ENCODE results near the gene RBM3.

Gene RBM3

GRCh38 chrX:48598614-48599013 is 24.3 kb downstream of the RBM3 start:
- Histone ChIP-seq H3K4me1 (ENCODE audit: control insufficient read depth, insufficient read depth, low read length) (peaks cover 7% of the 10 kb centered on the region), H3K9me3 (ENCODE audit: control insufficient read depth in 2 of 2, low read length in 2 of 2) (no peaks in the 10 kb centered on the region), H3K4me3 (ENCODE audit: low read length in 2 of 2) (peak overlapping the region; percentile 67 to 85), H3K27me3 (ENCODE audit: control insufficient read depth in 1 of 2, insufficient read depth in 2 of 2, low read length in 2 of 2) (peaks cover 0 to 3% of the 10 kb centered on the region in 2 donors), H3K27ac (ENCODE audit: low read length) (no peak overlapping the region), H3K36me3 (ENCODE audit: control insufficient read depth in 2 of 2, insufficient read depth in 2 of 2, low read length in 2 of 2) (peaks cover 21 to 24% of the 10 kb centered on the region in 2 donors), H3K9ac (ENCODE audit: low read length in 2 of 2) (no peak overlapping the region)

- Histone ChIP-seq H3K9ac (ENCODE audit: low read length in 2 of 2) (no peak overlapping the region), H3K9me3 (ENCODE audit: control insufficient read depth in 2 of 2, low read length in 2 of 2) (no peaks in the 10 kb centered on the region), H3K4me1 (ENCODE audit: control insufficient read depth, insufficient read depth, low read length) (peaks cover 7% of the 10 kb centered on the region), H3K27me3 (ENCODE audit: control insufficient read depth in 1 of 2, insufficient read depth in 2 of 2, low read length in 2 of 2) (peaks cover 0 to 3% of the 10 kb centered on the region in 2 donors), H3K4me3 (ENCODE audit: low read length in 2 of 2) (no peak overlapping the region), H3K36me3 (ENCODE audit: control insufficient read depth in 2 of 2, insufficient read depth in 2 of 2, low read length in 2 of 2) (peaks cover 25 to 28% of the 10 kb centered on the region in 2 donors), H3K27ac (ENCODE audit: low read length) (no peak overlapping the region)
Measured at GRCh38 chrX:48599341-48599740, 25.1 kb downstream of the RBM3 start.

- peaks cover 0 to 3% of the 10 kb centered on the region in 2 donors for H3K27me3 ChIP-seq (ENCODE audit: control insufficient read depth in 1 of 2, insufficient read depth in 2 of 2, low read length in 2 of 2)
- peaks cover 7% of the 10 kb centered on the region for H3K4me1 ChIP-seq (ENCODE audit: control insufficient read depth, insufficient read depth, low read length)
- H3K4me3 ChIP-seq (ENCODE audit: low read length in 2 of 2): no peak overlapping the region
- peaks cover 27 to 29% of the 10 kb centered on the region in 2 donors for H3K36me3 ChIP-seq (ENCODE audit: control insufficient read depth in 2 of 2, insufficient read depth in 2 of 2, low read length in 2 of 2)
- no peak overlapping the region for H3K27ac ChIP-seq (ENCODE audit: low read length)
- no peak overlapping the region for H3K9ac ChIP-seq (ENCODE audit: low read length in 2 of 2)
- H3K9me3 ChIP-seq (ENCODE audit: control insufficient read depth in 2 of 2, low read length in 2 of 2): no peaks in the 10 kb centered on the region
Measured at GRCh38 chrX:48600226-48600625, 25.9 kb downstream of the RBM3 start.

GRCh38 chrX:48601741-48602394 is 27.6 kb downstream of the RBM3 start:
- no peaks in the 10 kb centered on the region for H3K9me3 ChIP-seq (ENCODE audit: control insufficient read depth in 2 of 2, low read length in 2 of 2)

GRCh38 chrX:48604701-48605100 is 30.4 kb downstream of the RBM3 start:
- Histone ChIP-seq H3K4me3 (ENCODE audit: low read length in 2 of 2) (no peak overlapping the region), H3K36me3 (ENCODE audit: control insufficient read depth in 2 of 2, insufficient read depth in 2 of 2, low read length in 2 of 2) (peaks cover 23 to 25% of the 10 kb centered on the region in 2 donors), H3K27me3 (ENCODE audit: control insufficient read depth in 1 of 2, insufficient read depth in 2 of 2, low read length in 2 of 2) (no peaks in the 10 kb centered on the region), H3K9ac (ENCODE audit: low read length in 2 of 2) (no peak overlapping the region), H3K4me1 (ENCODE audit: control insufficient read depth, insufficient read depth, low read length) (no peaks in the 10 kb centered on the region), H3K9me3 (ENCODE audit: control insufficient read depth in 2 of 2, low read length in 2 of 2) (no peaks in the 10 kb centered on the region), H3K27ac (ENCODE audit: low read length) (no peak overlapping the region)

More at GRCh38 chrX:48601741-48602394, 27.6 kb downstream of the RBM3 start:
- Histone ChIP-seq H3K4me3 (ENCODE audit: low read length in 2 of 2) (no peak overlapping the region), H3K27me3 (ENCODE audit: control insufficient read depth in 1 of 2, insufficient read depth in 2 of 2, low read length in 2 of 2) (peaks cover 0 to 3% of the 10 kb centered on the region in 2 donors), H3K4me1 (ENCODE audit: control insufficient read depth, insufficient read depth, low read length) (peaks cover 7% of the 10 kb centered on the region), H3K9ac (ENCODE audit: low read length in 2 of 2) (no peak overlapping the region), H3K27ac (ENCODE audit: low read length) (no peak overlapping the region), H3K36me3 (ENCODE audit: control insufficient read depth in 2 of 2, insufficient read depth in 2 of 2, low read length in 2 of 2) (peaks cover 27 to 29% of the 10 kb centered on the region in 2 donors)

GRCh38 chrX:48606091-48606490 is 31.8 kb downstream of the RBM3 start:
- no peaks in the 10 kb centered on the region for H3K27me3 ChIP-seq (ENCODE audit: control insufficient read depth in 1 of 2, insufficient read depth in 2 of 2, low read length in 2 of 2)
- no peak overlapping the region for H3K4me3 ChIP-seq (ENCODE audit: low read length in 2 of 2)
- no peak overlapping the region for H3K27ac ChIP-seq (ENCODE audit: low read length)
- H3K9me3 ChIP-seq (ENCODE audit: control insufficient read depth in 2 of 2, low read length in 2 of 2): no peaks in the 10 kb centered on the region
- H3K36me3 ChIP-seq (ENCODE audit: control insufficient read depth in 2 of 2, insufficient read depth in 2 of 2, low read length in 2 of 2): peaks cover 13 to 15% of the 10 kb centered on the region in 2 donors
- no peaks in the 10 kb centered on the region for H3K4me1 ChIP-seq (ENCODE audit: control insufficient read depth, insufficient read depth, low read length)
- no peak overlapping the region for H3K9ac ChIP-seq (ENCODE audit: low read length in 2 of 2)

- no peak overlapping the region for H3K9ac ChIP-seq (ENCODE audit: low read length in 2 of 2)
- H3K4me3 ChIP-seq (ENCODE audit: low read length in 2 of 2): no peak overlapping the region
- peaks cover 0 to 3% of the 10 kb centered on the region in 2 donors for H3K27me3 ChIP-seq (ENCODE audit: control insufficient read depth in 1 of 2, insufficient read depth in 2 of 2, low read length in 2 of 2)
- no peaks in the 10 kb centered on the region for H3K4me1 ChIP-seq (ENCODE audit: control insufficient read depth, insufficient read depth, low read length)
- H3K36me3 ChIP-seq (ENCODE audit: control insufficient read depth in 2 of 2, insufficient read depth in 2 of 2, low read length in 2 of 2): no peaks in the 10 kb centered on the region
- H3K9me3 ChIP-seq (ENCODE audit: control insufficient read depth in 2 of 2, low read length in 2 of 2): no peaks in the 10 kb centered on the region
- H3K27ac ChIP-seq (ENCODE audit: low read length): no peak overlapping the region
Measured at GRCh38 chrX:48611703-48612102, 37.4 kb downstream of the RBM3 start.

GRCh38 chrX:48613502-48614160 is 39.3 kb downstream of the RBM3 start:
- Histone ChIP-seq H3K4me1 (ENCODE audit: control insufficient read depth, insufficient read depth, low read length) (no peaks in the 10 kb centered on the region), H3K27me3 (ENCODE audit: control insufficient read depth in 1 of 2, insufficient read depth in 2 of 2, low read length in 2 of 2) (peaks cover 0 to 3% of the 10 kb centered on the region in 2 donors), H3K36me3 (ENCODE audit: control insufficient read depth in 2 of 2, insufficient read depth in 2 of 2, low read length in 2 of 2) (no peaks in the 10 kb centered on the region), H3K9ac (ENCODE audit: low read length in 2 of 2) (no peak overlapping the region), H3K27ac (ENCODE audit: low read length) (no peak overlapping the region), H3K9me3 (ENCODE audit: control insufficient read depth in 2 of 2, low read length in 2 of 2) (no peaks in the 10 kb centered on the region), H3K4me3 (ENCODE audit: low read length in 2 of 2) (no peak overlapping the region)

GRCh38 chrX:48616576-48616975 is 42.3 kb downstream of the RBM3 start:
- no peaks in the 10 kb centered on the region for H3K36me3 ChIP-seq (ENCODE audit: control insufficient read depth in 2 of 2, insufficient read depth in 2 of 2, low read length in 2 of 2)
- no peak overlapping the region for H3K9ac ChIP-seq (ENCODE audit: low read length in 2 of 2)
- peaks cover 0 to 3% of the 10 kb centered on the region in 2 donors for H3K27me3 ChIP-seq (ENCODE audit: control insufficient read depth in 1 of 2, insufficient read depth in 2 of 2, low read length in 2 of 2)
- H3K4me3 ChIP-seq (ENCODE audit: low read length in 2 of 2): no peak overlapping the region
- H3K4me1 ChIP-seq (ENCODE audit: control insufficient read depth, insufficient read depth, low read length): no peaks in the 10 kb centered on the region
- no peaks in the 10 kb centered on the region for H3K9me3 ChIP-seq (ENCODE audit: control insufficient read depth in 2 of 2, low read length in 2 of 2)
- H3K27ac ChIP-seq (ENCODE audit: low read length): no peak overlapping the region

GRCh38 chrX:48617542-48618340 is 43.5 kb downstream of the RBM3 start:
- Histone ChIP-seq H3K9ac (ENCODE audit: low read length in 2 of 2) (no peak overlapping the region), H3K4me1 (ENCODE audit: control insufficient read depth, insufficient read depth, low read length) (no peaks in the 10 kb centered on the region), H3K4me3 (ENCODE audit: low read length in 2 of 2) (no peak overlapping the region)

More at GRCh38 chrX:48617542-48618340, 43.5 kb downstream of the RBM3 start:
- Histone ChIP-seq H3K9me3 (ENCODE audit: control insufficient read depth in 2 of 2, low read length in 2 of 2) (no peaks in the 10 kb centered on the region), H3K27me3 (ENCODE audit: control insufficient read depth in 1 of 2, insufficient read depth in 2 of 2, low read length in 2 of 2) (peaks cover 0 to 3% of the 10 kb centered on the region in 2 donors), H3K27ac (ENCODE audit: low read length) (no peak overlapping the region), H3K36me3 (ENCODE audit: control insufficient read depth in 2 of 2, insufficient read depth in 2 of 2, low read length in 2 of 2) (no peaks in the 10 kb centered on the region)

Data from stomach smooth muscle (tissue), 2 donors.